GM19463 (cell line): ENCODE measurements around the gene DCTN3.

Experiments
- ATAC-seq: cut with Tn5 transposase; IDR thresholded peaks from one replicate; pipeline ENCODE4 v1.9.1; 2021; ENCODE audit warnings: mild to moderate bottlenecking, moderate library complexity; ENCODE audit not compliant: unreplicated experiment

DCTN3 gene

DNA sequence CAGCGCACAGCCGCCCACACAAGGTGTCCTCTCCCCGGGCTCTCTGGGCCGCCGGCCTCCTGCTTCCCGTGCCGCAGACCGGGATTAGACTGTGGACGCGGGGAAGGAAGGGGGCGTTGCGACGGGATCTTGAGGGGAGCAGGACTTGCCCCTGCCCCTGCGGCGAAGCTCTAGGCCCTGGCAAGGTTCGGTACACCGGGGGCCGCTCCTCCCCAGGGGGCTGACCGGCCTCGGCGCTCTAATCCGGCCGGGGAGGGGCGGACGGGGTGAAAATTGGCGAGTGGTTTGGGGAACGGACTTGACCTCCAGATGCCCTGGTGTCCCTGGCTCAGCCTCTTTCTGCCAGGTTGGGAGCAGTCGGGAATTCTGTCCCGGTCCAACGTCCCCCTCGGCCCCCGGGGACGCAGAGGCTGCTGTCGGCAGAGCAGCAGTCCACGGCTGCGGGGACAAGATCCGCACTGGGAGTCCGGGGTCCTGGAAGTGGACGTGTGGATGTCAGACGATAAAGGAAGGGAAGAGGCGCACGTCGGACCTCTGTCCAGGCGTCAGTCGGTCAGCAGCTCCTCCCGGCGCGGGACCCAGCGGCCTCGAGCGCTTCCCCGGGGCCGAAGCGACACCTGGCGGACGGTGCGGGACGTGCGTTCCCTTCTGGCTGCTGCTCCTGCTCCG lies 28.9 kb downstream of the DCTN3 start:
- peak; percentile 68 for ATAC-seq

DNA sequence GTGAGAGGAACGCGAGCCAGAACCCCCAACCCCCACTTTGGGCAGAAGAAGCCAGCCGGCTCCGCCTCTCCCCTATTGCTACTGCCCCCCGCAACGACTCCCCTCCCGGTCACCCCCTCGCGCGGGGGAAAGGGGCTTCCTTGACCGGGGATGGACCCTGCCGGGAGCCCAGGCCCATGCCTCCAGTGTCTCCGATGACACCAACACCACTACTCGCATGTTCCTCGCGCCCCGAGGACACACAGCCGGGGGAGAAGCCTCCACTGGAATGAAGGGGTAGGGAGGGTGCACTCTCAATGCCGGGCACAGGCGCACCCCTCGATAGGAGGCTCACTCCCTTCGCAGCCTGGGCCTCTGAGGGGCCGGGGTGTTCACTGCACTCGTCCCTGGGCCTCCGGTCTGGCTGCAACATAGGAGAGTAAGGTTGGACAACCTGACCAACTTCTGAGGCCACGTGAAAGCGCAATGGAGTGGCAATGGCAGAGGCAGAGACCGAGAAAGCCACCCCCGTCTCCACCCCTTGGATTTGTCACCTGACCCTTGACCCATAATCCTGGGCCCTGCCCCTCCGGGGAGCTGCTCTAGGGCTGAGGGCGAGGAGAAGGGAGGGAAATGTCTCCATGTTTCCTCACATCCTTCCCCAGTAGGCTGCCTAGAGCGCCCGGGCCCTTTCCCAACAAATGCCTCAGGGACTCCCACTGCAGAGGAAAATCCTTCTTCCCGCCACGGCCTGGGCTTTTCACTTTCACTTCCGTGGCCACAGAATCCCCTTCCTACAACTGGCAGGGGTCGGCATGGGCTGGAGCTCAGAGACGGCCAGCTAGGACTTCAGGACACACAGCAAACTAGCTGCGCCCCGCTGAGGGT lies 29.7 kb downstream of the DCTN3 start:
- ATAC-seq: no peak

DNA sequence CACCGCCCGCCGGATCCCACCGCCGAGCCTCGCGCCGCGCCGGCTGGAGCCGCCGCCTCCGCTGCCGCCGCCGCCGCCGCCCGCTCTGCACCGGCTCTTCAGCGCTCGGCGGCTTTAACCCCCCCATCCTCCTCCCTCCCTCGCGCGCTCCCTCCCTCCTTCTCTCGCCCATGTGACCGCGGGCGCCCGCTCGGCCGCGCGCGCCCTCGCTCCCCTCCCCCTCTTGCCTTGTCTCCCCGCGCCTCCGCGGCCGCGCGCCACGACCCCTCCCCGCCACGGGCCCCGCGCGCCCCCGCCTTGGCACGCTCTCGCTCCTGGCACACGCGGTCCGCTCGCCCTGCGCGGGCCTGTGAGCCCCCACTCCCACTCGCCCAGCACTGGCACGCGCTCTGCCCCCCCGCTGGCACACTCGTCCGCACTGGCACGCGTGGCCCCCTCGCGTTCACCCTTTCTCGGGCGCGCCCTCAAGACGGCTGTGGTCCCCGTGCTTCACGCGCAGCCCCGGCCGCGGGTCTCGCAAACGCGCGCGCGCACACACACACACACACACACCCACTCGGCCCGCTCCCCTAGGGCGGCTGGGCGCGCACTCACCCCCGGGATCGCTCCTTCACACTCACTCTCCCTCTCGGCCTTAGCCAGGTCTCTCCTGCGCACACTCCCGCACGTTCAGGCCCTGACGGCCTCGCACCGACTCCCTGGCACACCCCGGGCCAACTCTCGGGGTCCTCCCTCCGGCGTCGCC lies 30.5 kb downstream of the DCTN3 start, which contains the start of gene CNTFR:
TSS of gene CNTFR (minus strand) at position 89 of the 745 bp plus-strand sequence. CDS start 20,743 bp downstream, outside the sequence.
- no peak for ATAC-seq

DNA sequence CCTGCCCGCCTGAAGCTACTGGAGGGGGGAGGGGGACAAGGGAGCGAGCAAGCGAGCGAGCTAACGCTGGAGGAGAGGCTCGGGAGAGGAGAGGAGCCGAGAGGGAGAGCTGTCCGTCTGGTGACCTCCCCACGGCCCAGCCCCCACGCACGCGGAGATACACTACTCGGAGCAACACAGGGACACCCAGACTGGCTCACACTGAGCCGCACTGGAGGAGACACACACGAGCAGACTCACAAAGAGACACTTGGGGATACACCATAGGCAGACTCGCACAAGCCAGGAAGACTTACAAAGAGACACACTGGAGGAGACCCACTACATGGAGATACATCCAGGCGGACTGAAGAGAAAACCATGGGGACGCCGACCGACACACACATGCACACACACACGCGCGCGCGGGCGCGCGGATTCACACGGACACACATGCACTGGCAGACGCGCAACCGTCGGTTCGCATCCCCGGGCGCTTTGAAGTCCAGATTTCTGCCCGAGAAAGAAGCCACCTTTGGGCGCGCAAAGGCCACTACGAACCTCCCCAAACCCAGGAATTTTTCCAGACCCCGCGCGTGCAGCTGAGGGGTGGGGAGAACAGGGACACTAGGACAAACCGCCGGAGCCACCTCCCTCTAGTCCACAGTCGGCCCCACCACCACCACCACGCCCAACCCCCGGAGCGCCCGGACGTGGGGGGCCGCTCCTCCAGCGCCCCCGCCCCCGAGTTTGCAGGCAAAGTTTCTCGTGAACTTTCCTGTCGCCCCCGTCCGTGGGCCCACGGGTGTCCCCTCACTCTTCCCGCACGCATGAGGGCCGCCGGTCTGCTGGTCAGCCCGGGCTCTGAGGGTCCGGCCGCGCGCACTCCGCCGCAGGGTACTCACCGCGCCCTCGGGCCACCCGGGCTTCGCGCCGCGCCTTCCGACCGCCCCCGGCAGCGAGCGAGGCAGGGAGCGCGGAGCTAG lies 31.3 kb downstream of the DCTN3 start:
- ATAC-seq: no peak

DNA sequence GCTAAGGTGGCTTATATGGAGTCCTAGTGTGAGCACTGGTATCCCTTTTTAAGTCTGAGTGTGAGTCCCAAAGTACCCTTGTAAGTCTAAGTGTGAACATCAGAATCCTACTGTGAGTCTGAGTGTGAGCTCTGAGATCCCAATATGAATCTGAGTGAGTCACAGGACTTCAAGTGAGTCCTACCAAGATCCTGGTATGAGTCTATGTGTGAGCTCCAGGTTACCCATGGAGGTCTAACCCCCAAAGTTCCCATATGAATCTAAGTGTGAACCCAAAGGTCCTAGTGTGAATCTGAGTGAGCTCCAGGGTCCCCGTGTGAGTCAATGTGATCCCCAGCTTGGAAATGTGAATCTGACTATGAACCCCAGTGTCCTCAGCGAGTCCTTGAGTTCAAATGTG lies 33.0 kb downstream of the DCTN3 start:
- ATAC-seq: no peak

DNA sequence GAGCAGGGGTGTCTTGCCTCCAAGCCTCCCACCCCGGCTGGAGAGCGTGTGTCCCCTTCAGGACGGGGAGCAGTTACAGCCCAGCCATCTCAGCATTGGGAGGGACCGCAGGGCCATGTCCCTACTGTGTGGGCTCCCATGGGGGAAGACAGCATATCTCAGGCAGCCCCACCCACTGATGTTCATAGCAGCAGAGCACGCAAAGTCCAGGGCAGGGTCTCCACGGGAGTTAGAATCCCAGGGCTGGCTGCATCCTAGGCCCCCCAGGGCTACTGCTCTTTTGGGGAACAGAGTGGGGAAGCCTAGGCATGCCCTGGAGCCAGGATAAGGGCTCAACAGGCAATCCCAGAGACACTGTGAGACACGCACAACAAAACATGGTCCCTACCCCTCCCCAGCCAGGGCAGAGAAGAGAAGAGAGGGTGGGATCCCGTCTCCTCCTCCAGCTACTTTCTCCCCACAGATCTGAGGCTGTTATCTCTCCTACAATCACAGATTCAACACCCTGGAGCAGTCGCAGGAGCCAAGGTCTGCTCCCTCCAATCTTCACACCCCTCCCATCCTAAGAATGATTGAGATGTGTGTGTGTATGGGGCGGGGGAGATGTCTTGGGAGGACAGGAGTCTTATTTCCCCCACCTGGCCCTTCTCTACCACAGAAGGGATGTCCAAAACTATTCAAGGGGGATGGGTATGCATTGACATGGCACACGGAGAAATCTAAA lies 34.2 kb downstream of the DCTN3 start:
- ATAC-seq: no peak

DNA sequence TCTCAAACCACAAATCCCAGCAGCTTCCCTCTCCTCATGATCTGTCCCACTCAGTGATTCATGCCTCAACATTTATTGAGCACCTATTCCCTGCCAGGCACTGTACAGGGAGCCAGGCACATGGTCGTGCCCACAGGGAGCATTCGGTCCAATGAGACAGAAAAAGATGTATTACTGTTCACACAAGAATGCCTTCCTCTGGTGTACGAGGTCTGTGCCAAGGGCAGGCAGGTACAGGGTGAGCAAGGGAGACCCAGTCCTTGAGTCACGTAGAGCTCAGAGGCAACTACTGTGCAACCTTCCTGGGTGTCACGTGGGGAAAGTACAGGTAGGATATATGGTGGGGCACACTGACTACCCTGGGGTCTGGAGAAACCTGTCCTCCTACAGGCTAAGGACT lies 35.3 kb downstream of the DCTN3 start:
- ATAC-seq: no peak

DNA sequence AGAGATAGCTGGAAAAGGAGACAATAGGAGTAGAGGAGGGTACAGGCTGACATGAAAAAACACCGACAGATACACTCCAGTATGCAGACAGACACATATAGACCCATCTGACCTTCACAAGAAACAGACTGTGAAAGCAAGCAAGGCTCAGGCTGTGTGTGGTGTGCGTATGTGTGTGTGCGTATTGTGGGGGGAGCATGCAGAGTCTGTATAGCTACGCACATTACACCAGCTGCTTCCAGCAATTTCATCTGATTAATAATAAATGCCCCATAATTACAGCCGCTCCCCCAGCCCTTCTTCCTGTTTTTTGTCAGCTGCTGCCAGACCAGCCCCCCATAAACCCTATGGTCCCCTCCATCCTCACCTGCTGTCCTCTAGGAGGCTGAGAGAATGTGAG lies 37.5 kb downstream of the DCTN3 start:
- no peak for ATAC-seq

DNA sequence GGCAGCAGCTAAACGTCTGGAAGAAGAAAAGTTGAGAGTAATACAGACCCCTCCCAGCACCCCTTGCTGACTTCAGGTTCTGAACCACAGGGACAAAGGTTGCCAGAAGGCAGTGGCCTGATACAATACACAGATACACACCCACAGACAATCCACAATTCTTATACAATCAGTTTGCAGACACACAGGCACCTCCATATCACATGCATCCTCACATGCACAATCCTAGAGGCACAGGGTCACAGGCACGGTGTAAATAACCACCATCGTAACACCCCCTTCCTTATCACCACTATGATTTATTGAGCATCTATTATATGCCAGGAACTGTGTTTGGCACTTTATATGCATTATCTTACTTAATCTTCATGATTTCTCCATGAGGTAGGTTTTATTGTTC lies 39.0 kb downstream of the DCTN3 start:
- no peak for ATAC-seq

DNA sequence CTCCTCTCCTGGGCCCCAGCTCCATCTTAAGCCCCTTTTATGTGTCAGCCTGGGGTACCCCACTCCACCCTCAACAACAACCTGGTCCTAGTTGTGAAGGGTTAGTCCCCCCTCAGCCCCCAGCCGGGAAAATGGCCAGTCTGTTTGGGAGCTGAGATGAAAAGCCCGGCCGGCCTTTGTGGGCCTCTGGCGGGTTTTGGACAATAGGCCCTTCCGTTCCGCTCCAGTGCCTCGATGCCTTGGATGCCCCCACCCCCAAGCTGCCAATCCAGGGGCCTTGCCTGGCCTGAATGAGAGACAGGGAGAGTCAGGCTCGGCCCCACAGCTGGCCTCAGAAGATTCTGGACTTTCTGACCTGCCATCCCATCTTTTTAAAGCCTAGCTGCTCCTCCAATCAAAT lies 39.9 kb downstream of the DCTN3 start:
- ATAC-seq: no peak

DNA sequence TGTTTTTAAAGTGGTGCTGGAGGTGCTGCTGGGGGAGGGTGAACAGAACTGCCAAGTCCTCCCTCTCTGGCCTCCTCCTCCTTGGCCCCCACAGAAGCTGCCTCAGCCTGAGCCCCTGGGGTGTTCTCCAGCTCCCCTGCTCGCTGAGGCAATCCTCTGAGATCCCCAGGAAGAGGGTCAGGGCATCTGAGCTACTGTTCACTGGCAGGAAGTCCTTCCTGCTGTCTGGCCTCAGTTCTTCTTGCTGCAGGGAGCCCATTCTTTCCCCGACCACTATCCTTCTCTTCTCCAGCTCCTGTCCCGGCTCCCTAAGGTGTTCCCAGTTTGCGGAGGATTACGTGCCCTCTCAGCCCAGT lies 40.5 kb downstream of the DCTN3 start:
- ATAC-seq: no peak

DNA sequence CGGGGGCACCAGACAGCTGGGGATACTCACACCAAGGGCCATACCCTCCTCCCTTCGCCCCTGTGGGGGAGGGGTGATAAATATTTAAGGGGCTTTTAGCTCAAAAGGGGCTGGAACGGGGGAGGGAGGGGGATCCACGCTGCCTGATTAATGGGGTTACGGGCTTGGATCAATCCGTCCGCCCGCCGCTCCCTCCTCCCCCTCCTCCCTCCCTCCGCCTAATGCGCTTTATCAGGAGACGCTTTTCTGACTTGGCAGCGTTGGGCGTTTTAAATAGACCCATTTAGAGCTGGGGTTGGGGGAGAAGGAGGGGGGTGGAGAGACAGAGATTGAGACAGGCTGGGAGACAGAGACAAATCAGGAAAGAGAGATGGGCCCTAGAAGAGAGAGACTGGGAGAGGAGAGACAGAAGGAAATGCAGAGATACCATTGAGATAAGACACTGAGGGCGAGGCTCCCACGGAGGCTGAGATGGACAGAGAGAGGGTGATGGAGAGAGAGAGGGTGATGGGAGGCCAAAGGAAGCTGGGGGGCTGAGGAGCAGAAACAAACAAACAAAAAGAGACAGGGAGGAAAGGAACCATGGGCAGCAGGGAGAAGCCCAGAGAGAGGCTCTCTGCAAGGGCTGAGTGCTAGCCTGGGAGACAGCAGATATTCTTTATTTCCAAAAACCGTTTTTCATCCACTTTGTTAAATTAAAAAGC lies 41.0 kb downstream of the DCTN3 start:
- no peak for ATAC-seq

DNA sequence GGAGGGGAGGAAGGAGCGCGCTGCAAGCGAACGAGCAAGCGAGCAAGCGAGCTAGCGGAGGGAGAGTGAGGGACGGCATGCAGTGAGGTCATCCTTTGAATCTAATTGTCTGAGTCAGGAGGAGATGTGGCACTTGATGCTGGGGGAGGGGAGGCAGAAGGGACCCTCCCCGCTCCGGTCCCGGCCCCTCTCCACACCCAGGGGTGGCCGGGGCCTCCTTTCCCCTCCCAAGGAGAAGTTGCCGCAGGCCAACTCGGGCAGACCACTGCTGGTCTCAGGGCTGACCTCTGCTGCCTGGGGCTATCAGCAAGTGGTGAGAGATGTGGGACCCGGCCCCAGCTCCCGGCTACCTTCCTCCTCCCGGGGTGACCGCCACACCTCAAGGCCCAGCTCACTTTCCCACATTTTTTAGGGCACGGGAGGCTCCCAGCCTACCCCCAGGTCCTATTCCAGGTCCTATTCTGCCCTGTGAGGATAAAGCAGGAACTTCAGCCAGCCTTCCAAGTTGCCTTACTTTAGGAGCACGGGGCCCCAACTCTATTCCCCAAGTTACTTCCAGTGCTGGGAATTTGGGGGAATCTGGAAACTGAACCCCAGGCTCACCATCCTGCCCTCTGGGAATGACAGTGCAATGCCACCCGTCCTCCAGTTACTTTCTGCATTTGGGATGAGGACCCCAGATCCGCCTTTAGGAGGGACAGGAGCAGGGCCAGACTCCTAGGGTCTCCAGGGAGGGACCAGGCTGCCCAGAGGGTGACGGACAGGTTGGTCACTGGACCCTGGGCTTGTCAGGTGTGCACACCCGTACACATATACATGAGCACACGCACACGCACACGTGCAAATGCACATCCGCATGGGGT lies 41.8 kb downstream of the DCTN3 start:
- ATAC-seq: no peak

DNA sequence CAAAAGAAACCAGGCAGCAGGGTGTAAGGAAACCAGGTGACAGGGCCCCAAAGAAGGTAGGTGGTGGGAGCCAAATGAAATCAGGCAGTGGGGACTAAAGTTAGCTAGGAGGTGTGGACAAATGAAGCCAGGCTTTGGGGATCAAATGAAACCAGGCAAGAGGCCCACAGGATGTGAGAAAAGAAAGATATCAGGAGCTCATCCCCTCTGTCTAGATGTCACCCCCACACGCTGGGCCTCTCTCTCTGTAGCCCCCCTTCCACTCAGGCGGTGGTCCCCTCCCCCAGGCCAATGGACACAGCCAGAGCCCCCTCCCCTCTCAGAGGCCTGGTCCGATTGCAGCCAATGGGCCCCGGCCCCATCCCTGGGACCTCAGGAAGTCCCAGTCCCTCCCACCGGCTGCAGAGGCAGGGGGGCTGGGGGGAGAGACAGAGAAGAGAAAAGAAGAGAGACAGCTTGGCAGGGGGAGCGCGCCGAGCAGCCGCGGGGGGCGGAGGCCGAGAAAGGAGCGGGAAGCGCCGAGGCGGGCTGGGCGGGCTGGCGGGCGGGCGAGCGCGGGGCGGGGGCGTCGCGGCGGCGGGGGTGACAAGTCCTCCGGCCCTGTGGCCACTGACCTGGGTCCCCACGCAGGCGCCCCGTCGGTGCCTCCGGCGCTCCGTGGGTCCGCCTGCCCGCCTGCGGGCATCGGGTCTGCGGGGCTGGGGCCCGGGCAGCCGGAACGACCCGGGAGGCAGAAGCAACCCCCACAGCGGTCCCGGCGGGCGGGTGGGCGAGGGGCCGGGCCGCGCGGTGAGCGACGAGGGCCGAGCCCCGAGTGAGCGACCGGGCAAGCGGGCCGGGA lies 42.7 kb downstream of the DCTN3 start:
- no peak for ATAC-seq

DNA sequence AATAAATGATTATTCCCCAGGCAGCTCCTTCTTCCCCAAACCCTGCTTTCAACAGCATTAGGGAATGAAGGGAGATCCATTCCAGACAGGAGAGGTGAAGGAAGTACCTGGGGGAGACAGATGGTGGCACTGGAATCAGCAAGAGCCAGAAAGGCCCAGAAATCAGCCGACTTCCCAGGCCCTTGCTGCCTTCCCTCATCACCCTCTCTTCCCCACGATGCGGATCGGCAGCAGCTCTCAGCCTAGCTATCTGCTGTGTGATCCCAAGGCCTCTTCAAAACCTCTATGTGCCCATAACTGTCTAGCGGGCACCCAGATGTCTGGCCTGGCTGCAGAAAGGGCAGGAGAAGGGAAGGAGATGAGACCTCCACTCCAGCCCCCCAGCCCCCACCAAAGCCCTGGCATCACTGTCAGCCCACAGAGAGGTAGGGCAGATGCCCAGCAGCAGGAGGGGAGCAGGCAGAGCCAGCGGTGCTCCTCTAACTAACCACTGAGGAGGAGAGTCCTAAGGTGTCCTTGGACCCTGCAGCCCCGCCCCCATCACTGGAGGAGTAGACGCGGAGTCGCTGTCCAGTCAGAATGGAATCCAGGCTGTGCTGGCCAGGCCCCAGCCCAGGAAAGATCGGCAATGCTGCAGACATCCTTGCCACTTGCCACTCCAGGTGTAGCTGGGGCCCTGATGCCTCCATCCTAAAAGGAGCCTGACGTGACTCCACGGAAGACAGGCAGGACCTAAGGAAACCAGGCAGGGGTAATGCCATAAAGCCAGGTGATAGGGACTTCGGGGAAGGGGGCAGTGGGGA lies 43.5 kb downstream of the DCTN3 start:
- ATAC-seq: no peak

DNA sequence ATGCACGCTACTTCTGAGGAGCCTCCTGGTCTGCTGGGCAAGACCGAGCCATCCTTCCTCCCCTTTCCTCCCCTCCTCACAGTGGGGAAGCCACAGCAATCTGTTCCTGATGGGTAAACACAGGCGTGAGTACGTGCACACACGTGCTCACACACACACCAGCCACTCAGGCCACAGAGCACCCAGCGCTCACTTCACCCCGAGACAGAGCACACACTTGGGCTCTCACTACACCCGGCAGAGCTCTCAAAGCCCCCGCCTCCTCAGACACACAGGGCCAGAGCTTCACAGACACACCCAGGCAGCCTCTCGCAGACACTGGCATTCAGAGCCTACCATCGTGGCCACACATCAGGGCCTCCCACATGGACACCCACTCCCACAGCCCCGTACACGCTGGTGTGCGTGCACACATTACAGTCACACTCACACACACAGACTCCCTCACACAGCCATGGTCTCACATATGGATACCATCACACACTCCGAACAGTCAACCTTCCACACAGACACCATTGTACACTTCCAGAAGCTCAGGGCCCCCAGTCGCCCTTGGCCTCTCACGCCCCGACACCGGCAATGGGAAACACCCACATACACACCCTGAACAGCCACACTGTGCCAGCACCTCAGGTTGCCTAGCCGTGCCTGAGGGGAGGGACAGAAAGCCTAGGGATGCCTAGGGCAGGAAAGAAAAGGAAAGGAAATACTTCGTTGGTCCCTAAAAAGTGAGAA lies 44.3 kb downstream of the DCTN3 start:
- no peak for ATAC-seq
